Daoy (cell line): ENCODE results near the gene SAMD10. TPM values are rescaled to one million over a fixed set of nuclear protein-coding genes. Genes with fewer than 3 reads are reported as not detected.
"Not testable (repeated sequence)": the region's sequence is repeated elsewhere in the genome, so short reads cannot be mapped to it uniquely, and the experiment has no call there.

Source experiments
- DNase-seq: peaks from one replicate; pipeline ENCODE4 v3.0.0-alpha.2; 2015; ENCODE audit warnings: low read depth
- total RNA-seq: library from RNA; depleted of rRNA; stranded (reverse); fragments of >200 nt; shearing (Covaris generic); gene quantifications from 2 replicates; pipeline ENCODE4 v1.2.3, GENCODE V29; 2014

Gene SAMD10
- total RNA-seq, 1 experiment from 2014 or later: 1.2 TPM

DNA sequence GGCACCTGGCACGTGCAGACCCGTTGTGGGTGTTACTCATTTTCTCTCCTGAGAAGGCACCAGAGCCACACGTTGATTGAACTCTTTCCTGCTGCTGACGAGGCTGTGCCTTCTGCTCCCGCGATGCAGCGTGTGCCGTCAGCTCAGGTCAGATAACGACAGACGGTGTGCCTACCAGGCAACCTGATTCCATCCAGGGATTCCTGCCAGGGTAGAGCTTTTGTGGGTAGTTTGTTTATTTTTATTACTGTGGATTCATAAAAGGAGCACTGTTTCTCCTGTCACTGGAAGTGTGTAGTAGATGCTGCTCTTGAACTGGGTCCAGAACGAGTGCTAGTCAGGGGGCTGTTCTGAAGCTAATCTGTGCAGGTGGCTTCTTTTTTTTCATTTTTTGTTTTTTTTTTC is 22.2 kb upstream of the SAMD10 start:
- DNase-seq: peak; percentile 75

DNA sequence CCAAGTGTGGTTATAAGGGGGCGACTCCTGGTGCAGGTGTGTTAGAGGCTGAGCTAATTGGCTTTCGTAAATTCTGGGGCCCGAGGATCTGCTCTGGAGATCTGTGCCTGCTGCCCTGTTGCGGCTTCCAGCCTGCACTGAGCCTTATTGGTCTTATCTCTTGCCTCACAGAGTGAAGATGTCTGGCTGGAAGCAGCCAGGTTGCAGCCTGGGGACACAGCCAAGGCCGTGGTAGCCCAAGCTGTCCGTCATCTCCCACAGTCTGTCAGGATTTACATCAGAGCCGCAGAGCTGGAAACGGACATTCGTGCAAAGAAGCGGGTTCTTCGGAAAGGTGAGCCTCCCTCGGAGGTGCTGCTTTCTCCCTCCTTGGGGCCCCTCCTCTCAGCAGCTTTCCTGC is 21.5 kb upstream of the SAMD10 start:
- no peak for DNase-seq

DNA sequence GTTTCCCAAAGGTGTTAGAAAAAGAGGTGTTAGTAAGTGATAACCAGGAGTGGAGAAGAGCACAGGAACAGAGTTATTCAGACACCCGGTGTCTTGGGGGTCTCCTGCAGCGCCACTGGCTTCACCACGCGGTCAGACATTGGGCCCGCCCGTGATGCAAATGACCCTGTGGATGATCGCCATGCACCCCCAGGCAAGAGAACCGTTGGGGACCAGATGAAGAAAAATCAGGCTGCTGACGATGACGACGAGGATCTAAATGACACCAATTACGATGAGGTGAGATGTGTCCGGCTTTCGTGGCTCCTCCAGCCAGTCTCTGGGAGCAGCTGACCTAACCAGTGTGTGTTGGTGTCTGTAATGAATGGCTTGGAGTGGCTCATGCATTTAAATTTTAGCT is 3.5 kb upstream of the SAMD10 start:
- no peak for DNase-seq

- DNase-seq: peak; percentile 97
Measured at GRCh38 chr20:63980806-63981728, 1.6 kb upstream of the SAMD10 start, which contains the start of gene PRPF6. TSS of gene PRPF6 (plus strand) at chr20:63981132. CDS start at chr20:63981246, 114 bp downstream.

- no peak for DNase-seq
Measured at GRCh38 chr20:63980317-63980805, 919 bp upstream of the SAMD10 start.

GRCh38 chr20:63979229-63979556 is 249 bp downstream of the SAMD10 start:
- DNase-seq: no peak

- DNase-seq: peak; percentile 87
Measured at GRCh38 chr20:63978319-63979228, 868 bp downstream of the SAMD10 start.

DNA sequence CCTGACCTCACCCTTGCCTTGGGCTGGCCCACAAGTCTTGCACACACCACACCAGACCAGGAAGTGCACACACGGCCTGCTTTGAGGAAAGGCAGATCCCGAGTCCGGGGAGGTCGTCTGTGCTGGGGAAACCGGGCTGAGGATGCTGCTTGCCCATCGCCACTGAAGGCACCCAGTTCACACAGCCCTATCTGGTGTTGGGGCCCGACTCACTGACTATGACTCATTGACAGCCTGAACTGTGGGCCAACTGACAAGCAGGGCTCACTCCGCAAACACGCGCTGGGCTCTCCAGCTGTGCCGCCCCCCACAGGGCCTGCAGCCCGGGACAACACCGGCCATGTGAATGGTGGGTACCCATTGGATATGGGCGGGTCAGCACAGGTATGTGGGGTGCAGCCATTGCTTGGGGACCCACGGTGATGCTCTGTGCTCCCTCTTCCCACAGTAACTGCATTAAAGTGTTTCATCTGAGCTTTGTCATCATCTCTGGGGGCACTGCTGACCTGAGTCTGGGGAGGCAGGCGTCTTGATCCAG is 1.6 kb downstream of the SAMD10 start:
- DNase-seq: peak; percentile 94

DNA sequence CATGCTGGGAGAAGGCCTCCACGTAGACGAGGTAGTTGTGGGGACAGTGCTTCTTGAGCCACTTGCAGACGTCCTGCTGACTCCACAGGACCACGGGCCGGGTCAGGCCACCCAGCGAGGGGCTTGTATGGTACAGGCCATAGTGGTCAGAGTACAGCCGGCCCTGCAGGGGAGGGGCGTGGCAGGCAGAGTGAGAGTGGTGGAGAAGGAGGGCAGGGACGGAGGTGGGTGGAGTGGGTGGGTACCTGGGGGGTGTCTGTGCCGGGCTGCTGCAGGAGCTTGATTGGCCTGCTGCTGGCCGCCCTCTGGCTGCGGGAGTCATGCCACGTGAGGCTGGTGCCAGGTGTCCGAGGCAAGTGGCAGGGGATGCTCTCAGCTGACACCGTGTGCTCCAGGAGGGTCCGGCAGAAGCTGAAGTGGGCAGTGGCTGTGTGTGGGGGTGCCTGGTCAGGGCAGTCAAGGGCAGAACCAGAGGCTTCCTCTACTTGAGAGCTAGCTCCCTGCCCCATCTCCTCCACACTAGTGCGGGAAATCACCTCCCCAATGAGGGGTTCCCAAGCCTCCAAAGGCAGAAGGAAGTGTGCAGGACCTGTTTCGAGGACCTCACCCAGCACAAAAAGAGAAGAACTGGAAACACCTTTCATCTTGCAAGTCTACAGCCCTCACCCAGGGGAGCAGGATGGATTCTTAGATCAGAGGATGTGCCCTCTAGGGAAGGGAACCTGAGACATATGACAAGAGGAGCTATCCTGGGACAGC is 2.3 kb downstream of the SAMD10 start:
- DNase-seq: peak; percentile 5

- DNase-seq: not testable (repeated sequence)
Measured at GRCh38 chr20:63976511-63976910, 2.9 kb downstream of the SAMD10 start.

DNA sequence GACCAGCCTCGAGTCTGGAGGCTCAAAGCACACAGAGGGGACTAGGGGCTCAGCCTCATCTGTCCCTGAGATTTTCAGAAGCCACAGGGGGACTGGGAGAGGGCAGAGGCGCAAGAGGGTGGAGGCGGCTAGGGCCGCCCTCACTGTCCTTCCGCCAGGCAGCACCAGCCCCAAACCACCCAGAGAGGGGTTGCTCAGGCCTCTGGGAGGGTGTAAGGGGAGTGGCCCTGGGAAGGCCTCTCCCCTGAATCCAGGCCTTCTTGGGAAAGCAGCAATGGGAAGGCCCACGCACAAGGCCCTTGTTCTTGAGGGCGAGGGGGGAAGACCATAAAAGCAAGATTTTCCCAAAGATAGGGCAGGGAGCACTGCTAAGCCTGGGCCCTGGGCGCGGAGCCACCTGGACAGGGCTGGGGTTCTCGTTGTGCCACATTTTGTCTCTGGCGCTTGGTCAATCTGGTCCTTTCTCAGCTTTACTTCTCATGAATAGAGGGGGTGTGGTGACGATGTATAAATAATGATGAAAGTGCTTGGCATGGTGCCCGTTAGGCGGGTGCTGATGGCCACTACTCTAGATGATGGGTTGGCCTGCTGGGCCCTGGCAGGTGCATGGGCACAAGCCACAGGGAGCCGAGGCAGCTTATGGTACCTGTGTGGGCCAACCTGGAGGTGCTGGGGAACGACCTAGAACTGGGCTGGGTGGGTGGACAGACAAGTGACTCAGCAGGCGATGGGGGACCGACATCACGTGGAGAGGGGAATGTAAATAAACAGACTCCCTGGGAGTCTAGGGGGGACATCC is 4.8 kb downstream of the SAMD10 start:
- DNase-seq: peak; percentile 65

- DNase-seq: peak; percentile 89
Measured at GRCh38 chr20:63973636-63974401, 5.6 kb downstream of the SAMD10 start.

DNA sequence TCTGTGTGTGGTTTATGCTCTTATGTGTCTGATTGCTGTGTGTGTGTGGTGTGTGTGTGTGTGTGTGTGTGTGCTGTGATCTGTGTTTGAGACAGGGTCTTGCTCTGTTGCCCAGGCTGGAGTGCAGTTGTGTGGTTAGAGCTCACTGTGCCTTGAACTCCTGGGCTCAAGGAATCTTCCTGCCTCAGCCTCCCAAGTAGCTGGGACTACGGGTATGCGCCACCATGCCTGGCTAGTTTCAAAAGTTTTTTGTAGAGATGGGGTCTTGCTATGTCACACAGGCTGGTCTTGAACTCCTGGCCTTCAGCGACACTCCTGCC is 6.3 kb downstream of the SAMD10 start:
- no peak for DNase-seq

DNA sequence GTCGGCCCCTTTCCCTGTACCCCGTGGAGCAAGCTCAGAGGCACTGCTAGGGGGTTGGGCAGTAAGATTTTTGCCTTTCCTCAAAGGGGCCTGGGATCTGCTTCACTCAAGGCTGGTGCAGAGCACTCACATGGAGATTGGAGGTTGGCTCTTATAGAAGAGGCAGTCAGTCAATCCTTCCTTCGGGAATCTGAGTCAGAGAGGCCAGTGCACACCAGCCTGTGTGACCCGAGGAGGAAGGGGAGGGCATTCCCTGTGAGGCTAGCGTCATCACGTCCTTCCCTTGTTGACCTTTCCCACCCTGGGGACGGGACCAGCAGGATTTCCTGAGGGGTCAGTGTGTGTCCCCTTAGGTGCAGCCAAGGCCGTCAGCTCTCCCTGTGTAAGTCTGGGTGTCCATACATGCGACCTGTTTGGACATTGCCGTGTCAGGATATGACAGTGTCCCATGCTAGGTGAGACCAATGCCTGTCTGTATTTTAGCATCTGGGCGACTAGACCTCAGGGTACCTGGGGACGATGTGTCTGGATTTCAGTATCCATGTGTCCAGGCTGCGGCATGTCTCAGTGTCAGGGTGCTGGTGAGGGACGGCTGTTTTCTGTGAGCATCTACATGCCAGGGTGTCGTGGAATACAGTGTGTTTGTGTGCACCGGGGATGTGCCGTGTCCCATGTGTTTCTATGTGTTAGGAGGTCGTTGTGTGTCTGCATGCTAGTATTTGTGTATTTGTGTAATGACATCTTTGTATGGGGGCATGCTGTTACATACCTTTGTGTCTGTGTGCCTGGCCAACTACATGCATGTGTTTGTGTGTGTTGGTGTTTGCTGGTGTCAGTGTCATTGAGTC is 6.9 kb downstream of the SAMD10 start:
- DNase-seq: peak; percentile 13

DNA sequence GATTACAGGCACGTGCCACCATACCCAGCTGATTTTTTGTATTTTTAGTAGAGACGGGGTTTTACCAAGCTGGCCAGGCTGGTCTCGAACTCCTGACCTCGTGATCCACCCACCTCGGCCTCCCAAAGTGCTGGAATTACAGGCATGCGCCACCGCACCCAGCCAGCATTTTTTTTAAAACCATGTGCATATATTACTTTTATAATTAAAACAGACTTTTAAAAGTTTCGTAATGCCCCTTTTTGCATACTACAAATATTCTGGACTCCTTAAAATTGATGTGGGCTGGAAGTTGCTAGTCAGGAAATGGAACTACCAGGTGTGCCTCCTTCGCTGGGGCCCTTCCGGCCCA is 7.5 kb downstream of the SAMD10 start:
- DNase-seq: not testable (repeated sequence)

DNA sequence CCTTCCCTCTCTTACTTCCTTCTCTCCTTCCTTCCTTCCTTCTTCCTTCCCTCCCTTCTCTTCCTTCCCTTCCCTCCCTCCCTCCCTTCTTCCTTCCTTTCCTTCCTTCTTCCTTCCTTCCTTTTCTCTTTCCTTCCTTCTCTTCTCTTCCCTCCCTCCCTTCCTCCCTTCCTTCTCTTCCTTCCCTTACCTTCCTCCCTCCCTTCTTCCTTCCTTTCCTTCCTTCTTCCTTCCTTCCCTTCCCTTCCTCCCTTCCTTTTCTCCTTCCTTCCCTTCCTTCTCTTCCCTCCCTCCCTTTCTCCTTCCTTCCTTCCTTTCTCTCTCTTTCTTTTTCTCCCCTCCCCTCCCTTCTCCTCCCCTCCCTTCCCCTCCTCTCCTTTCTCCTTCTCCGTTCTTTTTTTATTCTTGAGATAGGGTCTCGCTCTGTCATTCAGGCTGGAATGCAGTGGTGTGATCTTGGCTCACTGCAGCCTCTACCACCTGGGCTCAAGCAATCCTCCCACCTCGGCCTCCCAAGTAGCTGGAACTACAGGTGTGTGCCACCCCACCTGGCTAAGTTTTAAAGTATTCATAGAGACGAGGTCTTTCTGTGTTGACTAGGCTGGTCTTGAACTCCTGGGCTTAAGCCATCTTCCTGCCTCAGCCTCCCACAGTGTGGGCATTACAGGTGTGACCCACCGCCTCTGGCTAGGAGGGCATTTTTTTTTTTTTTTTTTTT is 8.6 kb downstream of the SAMD10 start:
- no peak for DNase-seq

DNA sequence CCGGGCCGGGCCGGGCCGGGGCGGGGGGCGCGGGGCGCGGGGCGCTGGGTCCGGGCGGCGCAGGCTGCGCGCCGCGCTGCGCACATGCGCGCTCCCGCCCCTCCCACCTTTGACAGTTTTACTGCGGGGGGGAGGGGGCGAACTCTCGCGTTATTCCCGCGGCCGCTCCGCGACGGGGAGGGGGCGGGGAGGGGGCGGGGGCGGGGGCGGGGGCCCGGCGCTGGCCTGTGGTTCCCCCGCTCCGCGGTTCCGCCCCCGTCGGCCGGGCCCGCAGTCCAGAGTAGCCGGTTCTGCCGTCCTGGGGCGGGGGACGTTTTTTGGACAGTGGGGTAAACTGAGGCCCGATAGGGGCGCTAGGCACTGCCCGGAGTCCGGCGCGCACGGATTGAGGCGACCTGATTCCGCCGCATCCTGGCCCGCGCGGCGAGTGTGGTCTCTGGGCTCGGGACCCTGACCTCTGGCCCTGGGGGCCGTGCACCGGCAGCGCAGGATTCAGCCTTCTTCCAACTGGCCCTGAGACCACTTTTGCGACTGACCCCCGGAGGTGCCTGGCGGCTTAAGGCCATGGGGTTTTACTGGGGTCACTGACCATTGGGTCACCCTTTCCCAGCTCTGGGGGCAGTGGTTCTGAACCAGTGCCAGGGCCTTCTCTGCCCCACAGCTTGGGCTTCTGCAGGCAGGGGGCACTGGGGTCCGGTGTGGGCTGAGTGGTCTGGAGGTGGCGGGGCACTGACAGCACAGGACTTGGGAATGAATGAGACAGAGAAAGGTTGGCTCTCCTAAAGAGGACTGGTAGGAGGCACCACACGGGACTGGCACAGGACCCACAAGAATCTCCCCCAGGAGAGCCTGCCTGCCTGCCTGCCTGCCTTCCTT is 9.4 kb downstream of the SAMD10 start, which contains the start of gene ZNF512B:
ZNF512B (minus strand) TSS at position 93 of the 876 bp plus-strand sequence. CDS start 1,980 bp downstream, outside the sequence.
- peak; percentile 65 for DNase-seq
